IMR-90 (cell line): ENCODE data around the gene ANKFY1. TPM values are rescaled to one million over a fixed set of nuclear protein-coding genes. Genes with fewer than 3 reads are reported as not detected.

Experiments used
- ATAC-seq: fragments of 200-7000 bp; cut with Tn5 transposase; 2 replicates; pipeline ENCODE4 v1.9.1; 2020; ENCODE audit warnings: low read depth, mild to moderate bottlenecking, moderate library complexity
- BruUV-seq: library from RNA; stranded (reverse); fragments of 400-500 nt; replicated peaks from 2 replicates; lab custom pipeline; 2021; lab: Mats Ljungman, UMichigan
- CTCF ChIA-PET: fragments of 300-600 bp; formaldehyde crosslinking; extraction: SDS; loops from one replicate; lab custom pipeline; 2021; ENCODE audit warnings: antibody characterized with exemption; lab: Yijun Ruan, JAX
- POLR2A ChIA-PET: fragments of 300-600 bp; sonication (Branson Sonifier 250); formaldehyde crosslinking; loops from one replicate; lab custom pipeline; 2022; ENCODE audit warnings: antibody characterized with exemption; ENCODE audit not compliant: unreplicated experiment; lab: Charles Lee
- DNase-seq: peaks from one replicate; pipeline ENCODE4 v3.0.0; 2013
- H2AFZ ChIP-seq: replicated peaks from 2 replicates; pipeline ENCODE3; 2013; ENCODE audit warnings: low read length, mild to moderate bottlenecking; ENCODE audit not compliant: poor library complexity
- H2AK5ac ChIP-seq: 2 replicates; pipeline ENCODE4 v1.6.1; 2013; ENCODE audit warnings: low read depth, low read length, inconsistent platforms
- H2AK9ac ChIP-seq: replicated peaks from 2 replicates; pipeline ENCODE3; 2013; ENCODE audit warnings: mild to moderate bottlenecking, low read depth, low read length, moderate library complexity; ENCODE audit not compliant: poor library complexity
- H2BK120ac ChIP-seq: 2 replicates; pipeline ENCODE4 v1.6.1; 2013; ENCODE audit warnings: low read depth, low read length, inconsistent platforms
- H2BK15ac ChIP-seq: 3 replicates; pipeline ENCODE4 v1.6.1; 2013; ENCODE audit warnings: low read depth, low read length, inconsistent platforms
- H2BK20ac ChIP-seq: 2 replicates; pipeline ENCODE4 v1.6.1; 2013; ENCODE audit warnings: low read depth, mild to moderate bottlenecking, inconsistent platforms, low read length, moderate library complexity
- H2BK5ac ChIP-seq: 2 replicates; pipeline ENCODE4 v1.6.1; 2013; ENCODE audit warnings: mild to moderate bottlenecking, low read depth, low read length, inconsistent platforms; ENCODE audit not compliant: poor library complexity, severe bottlenecking
- H3K14ac ChIP-seq: replicated peaks from 2 replicates; pipeline ENCODE4 v1.6.1; 2013; ENCODE audit warnings: low read depth, low read length, inconsistent platforms
- H3K18ac ChIP-seq: 2 replicates; pipeline ENCODE4 v1.6.1; 2013; ENCODE audit warnings: low read depth, low read length, control low read depth
- H3K23ac ChIP-seq: 2 replicates; pipeline ENCODE4 v1.6.1; 2013; ENCODE audit warnings: low read depth, low read length, inconsistent platforms
- H3K27ac ChIP-seq: 2 replicates; pipeline ENCODE4 v1.5.1; 2013; ENCODE audit warnings: mild to moderate bottlenecking, control low read depth, low read length; ENCODE audit not compliant: insufficient read depth
- H3K27me3 ChIP-seq: 2 replicates; pipeline ENCODE4 v1.6.1; 2013; ENCODE audit warnings: low read length; ENCODE audit not compliant: control insufficient read depth, insufficient read depth
- H3K36me3 ChIP-seq: 2 replicates; pipeline ENCODE4 v1.6.1; 2013; ENCODE audit warnings: low read length, mixed read lengths; ENCODE audit not compliant: control insufficient read depth, insufficient read depth
- H3K4ac ChIP-seq: 2 replicates; pipeline ENCODE4 v1.6.1; 2013; ENCODE audit warnings: low read depth, low read length, inconsistent platforms
- H3K4me1 ChIP-seq: 2 replicates; pipeline ENCODE4 v1.6.1; 2013; ENCODE audit warnings: low read length, mixed read lengths; ENCODE audit not compliant: control insufficient read depth, insufficient read depth
- H3K4me2 ChIP-seq: 2 replicates; pipeline ENCODE4 v1.6.1; 2013; ENCODE audit warnings: low read depth, mild to moderate bottlenecking, control low read depth, low read length, moderate library complexity
- H3K4me3 ChIP-seq: 2 replicates; pipeline ENCODE4 v1.5.1; 2013; ENCODE audit warnings: low read depth, mild to moderate bottlenecking, control low read depth, low read length, moderate library complexity; ENCODE audit not compliant: insufficient read depth
- H3K56ac ChIP-seq: 2 replicates; pipeline ENCODE4 v1.6.1; 2013; ENCODE audit warnings: low read length, inconsistent platforms; ENCODE audit not compliant: insufficient read depth; ENCODE audit errors: extremely low read depth
- H3K79me1 ChIP-seq, 2 experiments: 2 replicates each; pipeline ENCODE4 v1.6.1; 2013; ENCODE audit warnings: low read length in 2 of 2, inconsistent platforms in 1 of 2, low read depth in 1 of 2
- H3K9ac ChIP-seq: 2 replicates; pipeline ENCODE4 v1.6.1; 2013; ENCODE audit warnings: low read depth, low read length, control low read depth
- H3K9me1 ChIP-seq: 2 replicates; pipeline ENCODE4 v1.6.1; 2013; ENCODE audit warnings: low read length, inconsistent platforms; ENCODE audit not compliant: insufficient read depth
- H3K9me3 ChIP-seq: 2 replicates; pipeline ENCODE4 v1.6.1; 2013; ENCODE audit warnings: low read length; ENCODE audit not compliant: control insufficient read depth, insufficient read depth
- H4K20me1 ChIP-seq: 2 replicates; pipeline ENCODE4 v1.6.1; 2013; ENCODE audit warnings: low read length, inconsistent platforms; ENCODE audit not compliant: insufficient read depth
- H4K5ac ChIP-seq: 2 replicates; pipeline ENCODE4 v1.6.1; 2013; ENCODE audit warnings: mild to moderate bottlenecking, low read depth, low read length, control low read depth
- H4K8ac ChIP-seq, 2 experiments: 2 replicates each; pipeline ENCODE4 v1.6.1; 2013; ENCODE audit warnings: low read depth in 2 of 2, low read length in 2 of 2, control low read depth in 1 of 2, inconsistent platforms in 1 of 2
- H4K91ac ChIP-seq: 2 replicates; pipeline ENCODE4 v1.6.1; 2013; ENCODE audit warnings: low read depth, low read length, inconsistent platforms; ENCODE audit not compliant: insufficient read depth
- CTCF ChIP-seq: conservative IDR thresholded peaks from 2 replicates; pipeline ENCODE4 v1.5.1; 2012; ENCODE audit warnings: mild to moderate bottlenecking, low read depth, low read length, improper control_type of control experiment
- FOS ChIP-seq: fragments of 150-350 bp; IDR thresholded peaks from 2 replicates; pipeline ENCODE4 v1.6.1; 2016; ENCODE audit warnings: low read depth, low read length
- MXI1 ChIP-seq: IDR thresholded peaks from 2 replicates; pipeline ENCODE4 v1.6.1; 2012; ENCODE audit warnings: low read depth, mild to moderate bottlenecking, low read length, moderate library complexity, borderline replicate concordance
- NFE2L2 ChIP-seq: fragments of 150-350 bp; IDR thresholded peaks from 2 replicates; pipeline ENCODE4 v1.6.1; 2016; ENCODE audit warnings: low read depth, mild to moderate bottlenecking, low read length
- RAD21 ChIP-seq: IDR thresholded peaks from 2 replicates; pipeline ENCODE4 v1.6.1; 2012; ENCODE audit warnings: low read length, improper control_type of control experiment
- RCOR1 ChIP-seq: IDR thresholded peaks from 2 replicates; pipeline ENCODE4 v1.6.1; 2012; ENCODE audit warnings: mild to moderate bottlenecking, low read length, improper control_type of control experiment; ENCODE audit not compliant: insufficient replicate concordance
- RFX5 ChIP-seq: IDR thresholded peaks from 2 replicates; pipeline ENCODE4 v1.8.0; 2012; ENCODE audit warnings: low read depth, mild to moderate bottlenecking, low read length, moderate library complexity
- SMC3 ChIP-seq: fragments of 150-350 bp; IDR thresholded peaks from 2 replicates; pipeline ENCODE4 v1.6.1; 2016; ENCODE audit warnings: low read depth, mild to moderate bottlenecking, antibody characterized with exemption, low read length, moderate library complexity
- USF2 ChIP-seq: fragments of 150-350 bp; IDR thresholded peaks from 2 replicates; pipeline ENCODE4 v1.6.1; 2017; ENCODE audit warnings: mild to moderate bottlenecking, antibody characterized with exemption, low read length, low read depth
- WGBS, 2 experiments: methylation state at CpG; one replicate each; pipeline versions ENCODE4 v1.1.5 to v1.1.7; 2013; ENCODE audit warnings: missing lambda C conversion rate in 2 of 2; ENCODE audit not compliant: insufficient read length in 1 of 2; ENCODE audit errors: extremely low coverage in 2 of 2; 5-methylcytosine and 5-hydroxymethylcytosine counted together
- dilution Hi-C: fragments of 300-500 bp; cut with HindIII; formaldehyde crosslinking; loops from one replicate; pipeline ENCODE4 v1.14.3; 2018; ENCODE audit warnings: low sequenced_read_pairs; ENCODE audit not compliant: unreplicated experiment
- in situ Hi-C: fragments of 300-500 bp; cut with MboI; formaldehyde crosslinking; loops from 3 replicates; pipeline ENCODE4 v1.14.3; 2019; ENCODE audit warnings: low sequenced_read_pairs, inconsistent platforms, mixed read lengths
- intact Hi-C: fragments of 100-400 bp; cut with micrococcal nuclease; formaldehyde crosslinking; loops from 2 replicates; pipeline ENCODE4 v1.10.0; 2022
- polyA plus RNA-seq, 3 experiments: library from polyadenylated mRNA; depleted of rRNA; stranded (reverse); fragments of >200 nt; gene quantifications; 2 replicates each; pipeline ENCODE4 v1.2.3, GENCODE V29; 2012; ENCODE audit warnings: low replicate concordance in 1 of 3
- total RNA-seq: library from RNA; depleted of rRNA; stranded (reverse); fragments of >200 nt; gene quantifications from 2 replicates; pipeline ENCODE4 v1.2.3, GENCODE V29; 2012

ANKFY1 gene
- total and polyA plus RNA-seq, 2 of the 4 experiments (the other 2 are of a cell fraction): 32.3 to 48.9 TPM

GRCh38 chr17:4293572-4293971, 29.8 kb upstream of the ANKFY1 start:
- TF ChIP-seq MXI1 (no peak), RCOR1 (no peak), SMC3 (no peak), USF2 (no peak), NFE2L2 (no peak), RAD21 (no peak), CTCF (no peak), FOS (no peak), RFX5 (no peak)
- Histone ChIP-seq H3K9ac (no peak overlapping the region), H2AK9ac (no peak overlapping the region), H3K27me3 (no peaks in the 10 kb centered on the region), H3K27ac (no peak overlapping the region), H4K91ac (no peak overlapping the region), H3K36me3 (peaks cover 19% of the 10 kb centered on the region), H3K9me3 (no peaks in the 10 kb centered on the region), H2BK5ac (no peak overlapping the region), H3K18ac (no peak overlapping the region), H4K5ac (no peak overlapping the region), H3K23ac (no peak overlapping the region), H2BK20ac (no peak overlapping the region), H3K4me1 (peaks cover 5% of the 10 kb centered on the region; the same call in 1 of the 2 replicates), H4K8ac (no peak overlapping the region), H3K4me3 (no peak overlapping the region), H3K4ac (no peak overlapping the region), H3K79me1 (peaks cover 29 to 58% of the 10 kb centered on the region in 2 experiments), H2AFZ (no peak overlapping the region), H3K9me1 (peaks cover 9% of the 10 kb centered on the region), H3K56ac (no peak overlapping the region), H2BK15ac (no peak overlapping the region), H4K20me1 (peaks cover 35% of the 10 kb centered on the region), H2BK120ac (no peak overlapping the region), H2AK5ac (no peak overlapping the region), H3K14ac (no peak overlapping the region), H3K4me2 (no peak overlapping the region)
- dilution Hi-C loops (no loop called here), in situ Hi-C loops (no loop called here), intact Hi-C loops (loop anchor here (5.0 kb wide), 1 partner anchor 34 kb away; no protein-coding TSS in a partner anchor)
- ATAC-seq: no peak
- ChIA-PET POLR2A (no interaction called here), CTCF (interaction anchor here (0.6 kb wide), 1 partner anchor 129 kb away, joined by 3 read pairs; no protein-coding TSS in a partner anchor)
- no peak for DNase-seq
- no CpG with 5 or more reads among the region's 1 CpG for WGBS, 2 experiments
- no TSS peak for BruUV-seq
